ENCODE measurements around the gene RAB21. TPM values are rescaled to one million over a fixed set of nuclear protein-coding genes. Genes with fewer than 3 reads are reported as not detected.

Gene RAB21
- total RNA-seq, 4 donors from 2014 or later: 15.9 to 48.4 (median 29.9) TPM

GRCh38 chr12:71828813-71829212 lies 74.2 kb downstream of the RAB21 start:
- no peak for DNase-seq
- in situ Hi-C loops (cut with MboI; ENCODE audit: low pct_ligation_motif_present in 1 of 4, low pct_unique_long_range_greater_than_20kb in 1 of 4, low sequenced_read_pairs in 3 of 4) (loop anchor here in 1 of 4 donors (25.0 kb wide), 1 partner anchor 108 kb away; the partner anchor contains the start of gene TPH2), intact Hi-C loops (cut with DNase I; ENCODE audit: low total_unique reads) (no loop called here)
- 87 to 100% methylated on average over 1 to 2 of the region's 2 CpGs for WGBS, 2 donors (ENCODE audit: low coverage in 1 of 2)
- Histone ChIP-seq H3K4me3 (no peak overlapping the region), H3K4me1 (no peaks in the 10 kb centered on the region), H3K27me3 (peaks cover 16% of the 10 kb centered on the region), H3K27ac (no peak overlapping the region), H3K36me3 (no peaks in the 10 kb centered on the region), H3K9me3 (no peaks in the 10 kb centered on the region)
- TF ChIP-seq CTCF (IDR thresholded peaks at IDR 0.05): no peak
- TF ChIP-seq POLR2A (IDR thresholded peaks at IDR 0.05): no peak
- no peak for TF ChIP-seq POLR2AphosphoS5 (IDR thresholded peaks at IDR 0.05)
- TF ChIP-seq EP300 (IDR thresholded peaks at IDR 0.05; ENCODE audit: low read depth): no peak

- peaks cover 10 to 26% (median 16%) of the 10 kb centered on the region in 4 donors for H3K4me1 ChIP-seq
- intact Hi-C loops (cut with DNase I; ENCODE audit: low total_unique reads): no loop called here
- H3K4me3 ChIP-seq: no peak overlapping the region
- in situ Hi-C loops (cut with MboI; ENCODE audit: low pct_ligation_motif_present in 1 of 4, low pct_unique_long_range_greater_than_20kb in 1 of 4, low sequenced_read_pairs in 3 of 4): loop anchor here in 1 of 4 donors (25.0 kb wide), 1 partner anchor 100 kb away; the partner anchor contains the start of gene TPH2
- TF ChIP-seq POLR2AphosphoS5 (IDR thresholded peaks at IDR 0.05): no peak
- TF ChIP-seq CTCF (IDR thresholded peaks at IDR 0.05): no peak
- no peak for TF ChIP-seq POLR2A (IDR thresholded peaks at IDR 0.05)
- no peak for TF ChIP-seq EP300 (IDR thresholded peaks at IDR 0.05; ENCODE audit: low read depth)
- H3K27ac ChIP-seq: no peak overlapping the region
- peaks cover 15% of the 10 kb centered on the region for H3K27me3 ChIP-seq
- WGBS, 2 donors (ENCODE audit: low coverage in 1 of 2): 75 to 92% methylated on average over 1 to 5 of the region's 5 CpGs
- no peaks in the 10 kb centered on the region for H3K9me3 ChIP-seq
- no peak for DNase-seq
- no peaks in the 10 kb centered on the region for H3K36me3 ChIP-seq
Observed at GRCh38 chr12:71837356-71837755, 82.7 kb downstream of the RAB21 start.

GRCh38 chr12:71838231-71838630 lies 83.6 kb downstream of the RAB21 start:
- DNase-seq: no peak
- H3K36me3 ChIP-seq: no peaks in the 10 kb centered on the region
- H3K4me1 ChIP-seq: peaks cover 10 to 30% (median 16%) of the 10 kb centered on the region in 4 donors
- no peaks in the 10 kb centered on the region for H3K9me3 ChIP-seq
- in situ Hi-C loops (cut with MboI; ENCODE audit: low pct_ligation_motif_present in 1 of 4, low pct_unique_long_range_greater_than_20kb in 1 of 4, low sequenced_read_pairs in 3 of 4): loop anchor here in 1 of 4 donors (25.0 kb wide), 1 partner anchor 99 kb away; the partner anchor contains the start of gene TPH2
- 87 to 90% methylated on average over 6 of the region's 6 CpGs for WGBS, 2 donors (ENCODE audit: low coverage in 1 of 2)
- TF ChIP-seq EP300 (IDR thresholded peaks at IDR 0.05; ENCODE audit: low read depth) (no peak), POLR2AphosphoS5 (IDR thresholded peaks at IDR 0.05) (no peak), CTCF (IDR thresholded peaks at IDR 0.05) (no peak), POLR2A (IDR thresholded peaks at IDR 0.05) (no peak)
- H3K27me3 ChIP-seq: peaks cover 10% of the 10 kb centered on the region
- peak overlapping the region in 1 of 4 donors; percentile 92 for H3K27ac ChIP-seq
- intact Hi-C loops (cut with DNase I; ENCODE audit: low total_unique reads): no loop called here
- H3K4me3 ChIP-seq: no peak overlapping the region

GRCh38 chr12:71838676-71839075 lies 84.0 kb downstream of the RAB21 start:
- no peaks in the 10 kb centered on the region for H3K36me3 ChIP-seq
- H3K27ac ChIP-seq: peak overlapping the region; percentile 88 to 95 (median 92)
- TF ChIP-seq POLR2A (IDR thresholded peaks at IDR 0.05) (no peak), EP300 (IDR thresholded peaks at IDR 0.05; ENCODE audit: low read depth) (no peak), POLR2AphosphoS5 (IDR thresholded peaks at IDR 0.05) (no peak)
- WGBS, 2 donors (ENCODE audit: low coverage in 1 of 2): 92 to 93% methylated on average over 5 to 6 of the region's 6 CpGs
- no peaks in the 10 kb centered on the region for H3K9me3 ChIP-seq
- peak overlapping the region in 2 of 4 donors; percentile 67 to 76 for H3K4me3 ChIP-seq
- in situ Hi-C loops (cut with MboI; ENCODE audit: low pct_ligation_motif_present in 1 of 4, low pct_unique_long_range_greater_than_20kb in 1 of 4, low sequenced_read_pairs in 3 of 4) (loop anchor here in 1 of 4 donors (25.0 kb wide), 1 partner anchor 99 kb away; the partner anchor contains the start of gene TPH2), intact Hi-C loops (cut with DNase I; ENCODE audit: low total_unique reads) (no loop called here)
- peaks cover 9% of the 10 kb centered on the region for H3K27me3 ChIP-seq
- no peak for DNase-seq
- H3K4me1 ChIP-seq: peaks cover 10 to 34% (median 16%) of the 10 kb centered on the region in 4 donors
